ENCODE data around the gene SERPINB10.

- TF ChIP-seq CTCF (conservative IDR thresholded peaks at IDR 0.05; ENCODE audit: low read length) (no peak), EZH2phosphoT487 (IDR thresholded peaks at IDR 0.05; ENCODE audit: borderline replicate concordance) (no peak)
Measured at GRCh38 chr18:63928331-63928730, 20.6 kb downstream of the SERPINB10 start.
